Measurements from ENCODE around the gene MSH3.

GRCh38 chr5:80860924-80861613, 206.6 kb downstream of the MSH3 start:
- no peak for TF ChIP-seq POLR2AphosphoS5 (IDR thresholded peaks at IDR 0.05; ENCODE audit: low read depth, low read length)
- no peak for TF ChIP-seq POLR2A (IDR thresholded peaks at IDR 0.05; ENCODE audit: low read depth, low read length)
